HUDEP-2 (cell line): ENCODE data around the gene AKT2.

ENCODE experiments used
- DNase-seq, 76 experiments: peaks; one replicate each; lab custom pipeline; 2025; ENCODE audit not compliant: unreplicated experiment in 76 of 76; lab: John Stamatoyannopoulos, UW

The AKT2 gene

GRCh38 chr19:40255619-40256166, 29.5 kb downstream of the AKT2 start:
- no peak for DNase-seq

- DNase-seq: no peak
Measured at GRCh38 chr19:40254714-40255418, 30.3 kb downstream of the AKT2 start.

GRCh38 chr19:40253611-40254092, 31.5 kb downstream of the AKT2 start:
- DNase-seq: no peak

GRCh38 chr19:40252395-40252794, 32.8 kb downstream of the AKT2 start:
- DNase-seq: no peak

- no peak for DNase-seq
Measured at GRCh38 chr19:40251991-40252390, 33.2 kb downstream of the AKT2 start.

- no peak for DNase-seq
Measured at GRCh38 chr19:40251244-40251643, 33.9 kb downstream of the AKT2 start.

- no peak for DNase-seq
Measured at GRCh38 chr19:40249781-40250180, 35.4 kb downstream of the AKT2 start.

GRCh38 chr19:40249201-40249600, 35.9 kb downstream of the AKT2 start:
- no peak for DNase-seq

GRCh38 chr19:40247735-40248262, 37.3 kb downstream of the AKT2 start:
- DNase-seq: no peak

- DNase-seq: no peak
Measured at GRCh38 chr19:40247178-40247577, 38.0 kb downstream of the AKT2 start.

GRCh38 chr19:40246292-40247073, 38.7 kb downstream of the AKT2 start:
- no peak for DNase-seq

- DNase-seq: no peak
Measured at GRCh38 chr19:40245506-40246128, 39.5 kb downstream of the AKT2 start.

- DNase-seq: no peak
Measured at GRCh38 chr19:40244579-40245317, 40.4 kb downstream of the AKT2 start.

GRCh38 chr19:40243181-40243580, 42.0 kb downstream of the AKT2 start:
- DNase-seq: no peak

GRCh38 chr19:40242480-40242879, 42.7 kb downstream of the AKT2 start:
- no peak for DNase-seq

- DNase-seq: no peak
Measured at GRCh38 chr19:40241809-40242384, 43.2 kb downstream of the AKT2 start.

GRCh38 chr19:40241125-40241808, 43.9 kb downstream of the AKT2 start:
- no peak for DNase-seq

- no peak for DNase-seq
Measured at GRCh38 chr19:40240332-40240731, 44.8 kb downstream of the AKT2 start.

- no peak for DNase-seq
Measured at GRCh38 chr19:40239415-40240226, 45.5 kb downstream of the AKT2 start.
